ENCODE data around the gene DNAH11. TPM values are rescaled to one million over a fixed set of nuclear protein-coding genes. Genes with fewer than 3 reads are reported as not detected.

Gene DNAH11
- total and polyA plus RNA-seq, 2 of the 8 experiments (the other 6 are each of a cell fraction or from before 2014, with no cell fraction given) = 1.8 to 4.9 TPM

DNA sequence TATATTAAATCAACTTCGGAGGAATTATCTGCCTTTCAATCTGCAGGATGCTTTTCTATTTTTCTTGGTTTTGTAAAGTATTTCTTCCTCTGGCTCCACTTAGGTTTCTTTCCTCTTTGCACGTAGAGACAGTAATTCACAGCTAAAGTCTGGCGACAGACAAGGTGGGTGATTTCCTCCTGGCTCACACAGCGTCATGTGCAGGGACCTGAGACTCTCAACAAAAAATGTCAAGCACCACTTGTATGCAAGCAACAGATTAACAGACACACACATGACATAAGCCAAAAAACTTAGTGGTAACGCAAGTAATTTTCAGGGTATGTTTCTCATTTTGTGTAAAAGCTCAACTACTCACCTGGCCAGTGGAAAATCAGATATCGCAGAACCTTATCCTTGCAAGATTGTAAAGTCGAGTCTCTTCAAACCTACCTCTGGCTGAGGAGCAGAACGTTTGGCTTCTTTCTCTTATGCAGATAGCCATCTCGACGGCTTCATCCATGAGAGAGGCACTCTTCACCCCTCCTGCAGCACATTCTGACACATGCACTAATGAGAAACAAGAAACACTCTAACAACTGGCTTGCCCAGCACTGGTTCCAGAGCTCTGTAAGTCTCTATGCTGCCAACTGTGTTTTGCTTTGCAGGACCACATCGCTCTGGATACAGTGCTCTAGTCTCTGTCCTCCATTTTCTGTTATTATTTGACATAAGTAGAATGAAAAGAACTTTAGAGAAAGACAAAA lies 214.9 kb downstream of the DNAH11 start:
- Histone ChIP-seq H3K27ac (ENCODE audit: low read depth, low read length) (no peak overlapping the region), H3K18ac (ENCODE audit: extremely low read depth, low read length) (no peak overlapping the region), H3K9me3 (ENCODE audit: insufficient read depth in 2 of 2, low read depth in 1 of 2, low read length in 1 of 2) (no peaks in the 10 kb centered on the region), H2BK20ac (ENCODE audit: low read length) (no peak overlapping the region), H3K4ac (replicated peaks; ENCODE audit: insufficient read length, low read depth, low read length) (no peak overlapping the region), H3K4me2 (ENCODE audit: insufficient read depth in 1 of 2, low read depth in 2 of 2, low read length in 2 of 2) (no peak overlapping the region), H4K20me1 (replicated peaks in 1 of 2; ENCODE audit: control insufficient read depth in 1 of 2, insufficient read depth in 2 of 2, low read length in 2 of 2) (no peaks in the 10 kb centered on the region), H2BK120ac (replicated peaks; ENCODE audit: low read depth, low read length) (no peak overlapping the region), H2BK5ac (ENCODE audit: low read depth, low read length) (no peak overlapping the region), H3K23ac (ENCODE audit: insufficient read length) (no peak overlapping the region), H3K79me1 (ENCODE audit: low read depth, low read length) (no peaks in the 10 kb centered on the region), H2AFZ (ENCODE audit: low read length) (peak overlapping the region; percentile 77; the same call in 1 of the 2 replicates), H4K5ac (ENCODE audit: insufficient read length, low read depth, low read length) (no peak overlapping the region), H3K9ac (replicated peaks in 1 of 4; ENCODE audit: extremely low read depth in 1 of 4, low read depth in 3 of 4, low read length in 3 of 4) (no peak overlapping the region), H4K91ac (replicated peaks; ENCODE audit: insufficient read length, low read length) (no peak overlapping the region), H3K36me3 (ENCODE audit: control insufficient read depth in 2 of 4, insufficient read depth in 4 of 4, low read length in 3 of 4) (no peaks in the 10 kb centered on the region), H3K79me2 (ENCODE audit: control insufficient read depth in 1 of 2, insufficient read depth in 2 of 2, low read length in 2 of 2) (no peaks in the 10 kb centered on the region), H2BK15ac (ENCODE audit: low read length) (no peak overlapping the region), H4K8ac (ENCODE audit: extremely low read depth, insufficient read depth, low read length) (no peak overlapping the region; the same call in 1 of the 2 replicates), H3K56ac (replicated peaks; ENCODE audit: insufficient read length, low read depth, low read length) (no peak overlapping the region), H3K14ac (ENCODE audit: insufficient read length) (no peak overlapping the region), H3K4me1 (replicated peaks in 1 of 4; ENCODE audit: control insufficient read depth in 3 of 4, insufficient read depth in 4 of 4, low read length in 3 of 4) (peaks cover 0 to 12% (median 6%) of the 10 kb centered on the region in 4 experiments; a peak in 3 of 7 replicates), H3K4me3 (ENCODE audit: extremely low read depth in 1 of 4, insufficient read depth in 2 of 4, low read depth in 3 of 4, low read length in 4 of 4) (no peak overlapping the region), H2BK12ac (ENCODE audit: low read depth, low read length) (no peak overlapping the region), H2AK5ac (ENCODE audit: low read depth, low read length) (no peak overlapping the region), H3K27me3 (replicated peaks in 1 of 4; ENCODE audit: control insufficient read depth in 3 of 4, extremely low read depth in 1 of 4, insufficient read depth in 3 of 4, low read length in 3 of 4) (no peaks in the 10 kb centered on the region), H3K23me2 (ENCODE audit: low read depth, low read length) (no peaks in the 10 kb centered on the region)
- DNase-seq (ENCODE audit: low read depth in 1 of 2, low spot score in 2 of 2) = no peak
- CTCF ChIA-PET (ENCODE audit: partially characterized antibody) = interaction anchor here (0.6 to 1.8 kb wide), 5 partner anchors 8 to 465 kb away, joined by 3 to 6 read pairs (median 3); no protein-coding TSS in a partner anchor
- peak; percentile 70 for FAIRE-seq
- WGBS, 2 experiments (ENCODE audit: extremely low coverage in 1 of 2, insufficient coverage in 1 of 2, insufficient read length in 1 of 2, insufficient replicate concordance in 2 of 2, low coverage in 1 of 2, low lambda C conversion rate in 2 of 2, missing lambda C conversion rate in 1 of 2) = 80% methylated on average over 11 of the region's 11 CpGs; no CpG with 5 or more reads in 1 of the 2 experiments
- POLR2A ChIA-PET (ENCODE audit: partially characterized antibody) = interaction anchor here (0.7 kb wide), 1 partner anchor 113 kb away, joined by 3 read pairs; no protein-coding TSS in a partner anchor
- no peak for TF ChIP-seq HDAC6 (IDR thresholded peaks at IDR 0.05; ENCODE audit: low read depth, low read length)
- TF ChIP-seq SIN3A (conservative IDR thresholded peaks at IDR 0.05 in 1 of 2, IDR thresholded peaks at IDR 0.05 in 1 of 2; ENCODE audit: low read depth in 1 of 2, low read length in 2 of 2) = no peak
- no peak for TF ChIP-seq NRF1 (IDR thresholded peaks at IDR 0.05; ENCODE audit: low read depth, low read length)
- TF ChIP-seq CBX8 (IDR thresholded peaks at IDR 0.05; ENCODE audit: borderline replicate concordance, low read depth, low read length) = no peak
- TF ChIP-seq, protein P1, sequence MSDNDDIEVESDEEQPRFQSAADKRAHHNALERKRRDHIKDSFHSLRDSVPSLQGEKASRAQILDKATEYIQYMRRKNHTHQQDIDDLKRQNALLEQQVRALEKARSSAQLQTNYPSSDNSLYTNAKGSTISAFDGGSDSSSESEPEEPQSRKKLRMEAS (IDR thresholded peaks at IDR 0.05) = no peak
- no peak for TF ChIP-seq GABPA (IDR thresholded peaks at IDR 0.05; ENCODE audit: borderline replicate concordance, insufficient read depth, low read length)
- TF ChIP-seq FOSL1 (IDR thresholded peaks at IDR 0.05; ENCODE audit: insufficient read depth, low read depth, low read length) = no peak
- TF ChIP-seq, protein P2, sequence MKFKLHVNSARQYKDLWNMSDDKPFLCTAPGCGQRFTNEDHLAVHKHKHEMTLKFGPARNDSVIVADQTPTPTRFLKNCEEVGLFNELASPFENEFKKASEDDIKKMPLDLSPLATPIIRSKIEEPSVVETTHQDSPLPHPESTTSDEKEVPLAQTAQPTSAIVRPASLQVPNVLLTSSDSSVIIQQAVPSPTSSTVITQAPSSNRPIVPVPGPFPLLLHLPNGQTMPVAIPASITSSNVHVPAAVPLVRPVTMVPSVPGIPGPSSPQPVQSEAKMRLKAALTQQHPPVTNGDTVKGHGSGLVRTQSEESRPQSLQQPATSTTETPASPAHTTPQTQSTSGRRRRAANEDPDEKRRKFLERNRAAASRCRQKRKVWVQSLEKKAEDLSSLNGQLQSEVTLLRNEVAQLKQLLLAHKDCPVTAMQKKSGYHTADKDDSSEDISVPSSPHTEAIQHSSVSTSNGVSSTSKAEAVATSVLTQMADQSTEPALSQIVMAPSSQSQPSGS (IDR thresholded peaks at IDR 0.05; ENCODE audit: low read length) = no peak
